A549 (cell line): ENCODE results near the gene NR2C2.

Source experiments
- PBX3 ChIP-seq: IDR thresholded peaks from 2 replicates; pipeline ENCODE4 v1.6.1; 2012
- POLR2A ChIP-seq: IDR thresholded peaks from 2 replicates; pipeline ENCODE4 v1.6.1; 2012; ENCODE audit warnings: mild to moderate bottlenecking, low read length
- RNF2 ChIP-seq: fragments of 200-600 bp; sonication (generic); IDR thresholded peaks from 2 replicates; pipeline ENCODE4 v1.6.1; 2016; ENCODE audit warnings: low read depth, mild to moderate bottlenecking, antibody characterized with exemption, moderate library complexity, borderline replicate concordance
- SMC3 ChIP-seq: fragments of >200 bp; sonication (Bioruptor Twin); formaldehyde crosslinking; IDR thresholded peaks from 3 replicates; pipeline ENCODE4 v1.6.1; 2018; ENCODE audit warnings: inconsistent platforms
- TF ChIP-seq, protein P1 (sequence below): fragments of 200-600 bp; sonication (generic); IDR thresholded peaks from 2 replicates; pipeline ENCODE4 v1.6.1; 2016; ENCODE audit warnings: antibody characterized with exemption, mild to moderate bottlenecking, moderate library complexity
- TF ChIP-seq, protein P2 (sequence below): fragments of >200 bp; sonication (Bioruptor Twin); formaldehyde crosslinking; IDR thresholded peaks from 3 replicates; pipeline ENCODE4 v1.5.1; 2016
- TF ChIP-seq, protein P3 (sequence below): IDR thresholded peaks from 2 replicates; pipeline ENCODE4 v1.6.1; 2012

GRCh38 chr3:15065550-15066007 is 118.2 kb downstream of the NR2C2 start:
- TF ChIP-seq, protein P1, sequence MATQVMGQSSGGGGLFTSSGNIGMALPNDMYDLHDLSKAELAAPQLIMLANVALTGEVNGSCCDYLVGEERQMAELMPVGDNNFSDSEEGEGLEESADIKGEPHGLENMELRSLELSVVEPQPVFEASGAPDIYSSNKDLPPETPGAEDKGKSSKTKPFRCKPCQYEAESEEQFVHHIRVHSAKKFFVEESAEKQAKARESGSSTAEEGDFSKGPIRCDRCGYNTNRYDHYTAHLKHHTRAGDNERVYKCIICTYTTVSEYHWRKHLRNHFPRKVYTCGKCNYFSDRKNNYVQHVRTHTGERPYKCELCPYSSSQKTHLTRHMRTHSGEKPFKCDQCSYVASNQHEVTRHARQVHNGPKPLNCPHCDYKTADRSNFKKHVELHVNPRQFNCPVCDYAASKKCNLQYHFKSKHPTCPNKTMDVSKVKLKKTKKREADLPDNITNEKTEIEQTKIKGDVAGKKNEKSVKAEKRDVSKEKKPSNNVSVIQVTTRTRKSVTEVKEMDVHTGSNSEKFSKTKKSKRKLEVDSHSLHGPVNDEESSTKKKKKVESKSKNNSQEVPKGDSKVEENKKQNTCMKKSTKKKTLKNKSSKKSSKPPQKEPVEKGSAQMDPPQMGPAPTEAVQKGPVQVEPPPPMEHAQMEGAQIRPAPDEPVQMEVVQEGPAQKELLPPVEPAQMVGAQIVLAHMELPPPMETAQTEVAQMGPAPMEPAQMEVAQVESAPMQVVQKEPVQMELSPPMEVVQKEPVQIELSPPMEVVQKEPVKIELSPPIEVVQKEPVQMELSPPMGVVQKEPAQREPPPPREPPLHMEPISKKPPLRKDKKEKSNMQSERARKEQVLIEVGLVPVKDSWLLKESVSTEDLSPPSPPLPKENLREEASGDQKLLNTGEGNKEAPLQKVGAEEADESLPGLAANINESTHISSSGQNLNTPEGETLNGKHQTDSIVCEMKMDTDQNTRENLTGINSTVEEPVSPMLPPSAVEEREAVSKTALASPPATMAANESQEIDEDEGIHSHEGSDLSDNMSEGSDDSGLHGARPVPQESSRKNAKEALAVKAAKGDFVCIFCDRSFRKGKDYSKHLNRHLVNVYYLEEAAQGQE, result no peak
- TF ChIP-seq, protein P2, sequence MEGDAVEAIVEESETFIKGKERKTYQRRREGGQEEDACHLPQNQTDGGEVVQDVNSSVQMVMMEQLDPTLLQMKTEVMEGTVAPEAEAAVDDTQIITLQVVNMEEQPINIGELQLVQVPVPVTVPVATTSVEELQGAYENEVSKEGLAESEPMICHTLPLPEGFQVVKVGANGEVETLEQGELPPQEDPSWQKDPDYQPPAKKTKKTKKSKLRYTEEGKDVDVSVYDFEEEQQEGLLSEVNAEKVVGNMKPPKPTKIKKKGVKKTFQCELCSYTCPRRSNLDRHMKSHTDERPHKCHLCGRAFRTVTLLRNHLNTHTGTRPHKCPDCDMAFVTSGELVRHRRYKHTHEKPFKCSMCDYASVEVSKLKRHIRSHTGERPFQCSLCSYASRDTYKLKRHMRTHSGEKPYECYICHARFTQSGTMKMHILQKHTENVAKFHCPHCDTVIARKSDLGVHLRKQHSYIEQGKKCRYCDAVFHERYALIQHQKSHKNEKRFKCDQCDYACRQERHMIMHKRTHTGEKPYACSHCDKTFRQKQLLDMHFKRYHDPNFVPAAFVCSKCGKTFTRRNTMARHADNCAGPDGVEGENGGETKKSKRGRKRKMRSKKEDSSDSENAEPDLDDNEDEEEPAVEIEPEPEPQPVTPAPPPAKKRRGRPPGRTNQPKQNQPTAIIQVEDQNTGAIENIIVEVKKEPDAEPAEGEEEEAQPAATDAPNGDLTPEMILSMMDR, result no peak
- no peak for TF ChIP-seq SMC3
- TF ChIP-seq PBX3, result no peak
- TF ChIP-seq, protein P3, sequence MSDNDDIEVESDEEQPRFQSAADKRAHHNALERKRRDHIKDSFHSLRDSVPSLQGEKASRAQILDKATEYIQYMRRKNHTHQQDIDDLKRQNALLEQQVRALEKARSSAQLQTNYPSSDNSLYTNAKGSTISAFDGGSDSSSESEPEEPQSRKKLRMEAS, result no peak
- no peak for TF ChIP-seq RNF2
- TF ChIP-seq POLR2A, result no peak
